ENCODE measurements around the gene SOX6.

Gene SOX6

DNA sequence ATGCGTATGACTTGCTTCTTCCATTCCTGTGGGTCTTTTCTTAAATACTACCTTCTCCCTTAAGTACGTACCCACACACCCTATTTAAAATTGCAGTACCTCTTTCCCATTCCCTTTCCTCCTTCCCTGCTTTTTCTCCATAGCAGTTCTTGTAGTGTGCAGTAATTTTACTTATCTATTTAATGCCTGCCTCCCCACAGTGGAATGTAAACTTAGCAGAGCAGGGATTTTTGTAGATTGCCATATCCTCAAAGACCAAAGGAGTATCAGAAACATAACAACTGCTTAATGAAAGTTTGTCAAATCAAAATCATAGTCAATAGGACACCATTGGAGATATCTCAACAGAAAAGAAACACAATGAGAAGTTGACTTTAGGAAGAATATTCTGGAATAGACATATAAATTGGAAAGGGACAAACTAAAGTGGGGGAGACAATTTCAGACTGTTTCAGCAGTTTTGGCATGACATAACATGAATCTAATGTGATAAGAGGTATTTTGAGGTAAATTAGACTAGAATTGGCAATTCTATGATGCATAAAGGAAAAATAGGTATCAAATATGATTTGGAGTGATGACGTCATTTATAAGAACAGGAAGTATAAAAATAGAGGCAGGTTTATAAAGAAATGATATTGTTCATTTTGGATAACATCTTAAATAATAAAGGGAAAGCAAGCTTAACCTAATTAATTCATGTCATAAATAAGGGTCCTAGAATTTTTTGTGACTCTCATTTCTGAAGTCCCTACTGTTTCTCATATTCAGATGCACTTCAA, 188.4 kb downstream of the SOX6 start:
- no peak overlapping the region for H2AFZ ChIP-seq (ENCODE audit: low read length)
- H3K27me3 ChIP-seq (replicated peaks; ENCODE audit: insufficient read depth, low read length) = no peaks in the 10 kb centered on the region
- no peak overlapping the region for H3K27ac ChIP-seq (ENCODE audit: low read length)
- TF ChIP-seq, protein P1, sequence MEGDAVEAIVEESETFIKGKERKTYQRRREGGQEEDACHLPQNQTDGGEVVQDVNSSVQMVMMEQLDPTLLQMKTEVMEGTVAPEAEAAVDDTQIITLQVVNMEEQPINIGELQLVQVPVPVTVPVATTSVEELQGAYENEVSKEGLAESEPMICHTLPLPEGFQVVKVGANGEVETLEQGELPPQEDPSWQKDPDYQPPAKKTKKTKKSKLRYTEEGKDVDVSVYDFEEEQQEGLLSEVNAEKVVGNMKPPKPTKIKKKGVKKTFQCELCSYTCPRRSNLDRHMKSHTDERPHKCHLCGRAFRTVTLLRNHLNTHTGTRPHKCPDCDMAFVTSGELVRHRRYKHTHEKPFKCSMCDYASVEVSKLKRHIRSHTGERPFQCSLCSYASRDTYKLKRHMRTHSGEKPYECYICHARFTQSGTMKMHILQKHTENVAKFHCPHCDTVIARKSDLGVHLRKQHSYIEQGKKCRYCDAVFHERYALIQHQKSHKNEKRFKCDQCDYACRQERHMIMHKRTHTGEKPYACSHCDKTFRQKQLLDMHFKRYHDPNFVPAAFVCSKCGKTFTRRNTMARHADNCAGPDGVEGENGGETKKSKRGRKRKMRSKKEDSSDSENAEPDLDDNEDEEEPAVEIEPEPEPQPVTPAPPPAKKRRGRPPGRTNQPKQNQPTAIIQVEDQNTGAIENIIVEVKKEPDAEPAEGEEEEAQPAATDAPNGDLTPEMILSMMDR (IDR thresholded peaks at IDR 0.05; ENCODE audit: low read length) = no peak
- TF ChIP-seq EZH2 (optimal IDR thresholded peaks at IDR 0.05; ENCODE audit: low read depth, low read length) = no peak
- H3F3A ChIP-seq (ENCODE audit: insufficient read depth, low read length) = no peaks in the 10 kb centered on the region
- no peak for DNase-seq
- H3K4me2 ChIP-seq (ENCODE audit: low read depth, low read length) = no peak overlapping the region
- H3K9ac ChIP-seq (ENCODE audit: low read length) = no peak overlapping the region
- H3K9me3 ChIP-seq (replicated peaks; ENCODE audit: insufficient read depth, low read length) = no peaks in the 10 kb centered on the region
- no peaks in the 10 kb centered on the region for H3K79me2 ChIP-seq (ENCODE audit: low read length)
- H4K20me1 ChIP-seq (ENCODE audit: insufficient read depth, low read length) = no peaks in the 10 kb centered on the region
- no peak overlapping the region for H3K4me3 ChIP-seq (ENCODE audit: low read length)
- no peaks in the 10 kb centered on the region for H3K36me3 ChIP-seq (replicated peaks; ENCODE audit: insufficient read depth, low read length)
- no peaks in the 10 kb centered on the region for H3K4me1 ChIP-seq (ENCODE audit: low read length)
- H3K9me2 ChIP-seq (replicated peaks; ENCODE audit: insufficient read depth, low read length) = no peaks in the 10 kb centered on the region

DNA sequence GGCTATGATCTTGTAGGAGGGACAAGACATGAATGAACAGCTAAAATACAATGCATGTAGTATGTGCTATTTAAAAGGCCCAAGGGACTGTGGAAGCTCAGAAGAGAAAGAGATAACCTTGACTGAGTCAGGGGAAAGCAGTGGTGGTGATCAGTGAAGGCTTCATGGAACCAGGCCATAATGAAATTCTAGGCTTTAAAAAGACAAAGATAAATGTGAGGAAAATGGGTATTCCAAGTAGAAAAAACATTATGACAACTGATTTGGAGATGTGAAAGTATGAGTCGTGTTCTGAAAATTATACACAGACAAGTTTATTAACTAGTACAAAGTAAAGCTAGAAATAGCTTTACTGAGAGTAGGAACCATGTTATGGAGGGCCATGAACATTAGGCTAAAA, 189.8 kb downstream of the SOX6 start:
- Histone ChIP-seq H3F3A (ENCODE audit: insufficient read depth, low read length) (no peaks in the 10 kb centered on the region), H3K4me2 (ENCODE audit: low read depth, low read length) (no peak overlapping the region), H3K4me3 (ENCODE audit: low read length) (no peak overlapping the region), H3K4me1 (ENCODE audit: low read length) (no peaks in the 10 kb centered on the region), H3K9me2 (replicated peaks; ENCODE audit: insufficient read depth, low read length) (no peaks in the 10 kb centered on the region), H4K20me1 (ENCODE audit: insufficient read depth, low read length) (no peaks in the 10 kb centered on the region), H3K27me3 (replicated peaks; ENCODE audit: insufficient read depth, low read length) (no peaks in the 10 kb centered on the region), H3K27ac (ENCODE audit: low read length) (no peak overlapping the region), H3K9ac (ENCODE audit: low read length) (no peak overlapping the region), H3K79me2 (ENCODE audit: low read length) (no peaks in the 10 kb centered on the region), H2AFZ (ENCODE audit: low read length) (no peak overlapping the region), H3K36me3 (replicated peaks; ENCODE audit: insufficient read depth, low read length) (no peaks in the 10 kb centered on the region), H3K9me3 (replicated peaks; ENCODE audit: insufficient read depth, low read length) (no peaks in the 10 kb centered on the region)
- DNase-seq = no peak
- no peak for TF ChIP-seq EZH2 (optimal IDR thresholded peaks at IDR 0.05; ENCODE audit: low read depth, low read length)
- TF ChIP-seq EZH2phosphoT487 (IDR thresholded peaks at IDR 0.05; ENCODE audit: low read length) = no peak
- TF ChIP-seq, protein P1 (IDR thresholded peaks at IDR 0.05; ENCODE audit: low read length) = no peak

DNA sequence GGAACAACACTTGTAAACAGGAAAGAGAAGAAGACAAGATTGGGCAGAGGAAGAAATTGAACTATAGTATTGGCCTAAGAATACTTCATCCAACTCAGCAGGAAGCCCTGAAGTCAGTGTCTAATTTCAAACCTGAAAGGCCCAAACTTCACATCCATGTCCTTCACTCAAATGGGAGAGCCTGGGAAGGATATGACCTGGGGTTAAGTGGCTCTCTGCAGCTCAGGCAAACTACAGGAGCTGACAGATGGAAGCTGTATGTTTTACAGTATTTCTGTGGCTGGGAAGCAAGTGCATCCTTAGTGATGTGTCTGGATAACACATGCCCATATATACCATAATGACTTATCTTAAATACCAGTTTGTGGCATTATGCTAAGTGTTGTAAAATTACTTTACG, 196.2 kb downstream of the SOX6 start:
- Histone ChIP-seq H3K4me3 (ENCODE audit: low read length) (no peak overlapping the region), H3K27me3 (replicated peaks; ENCODE audit: insufficient read depth, low read length) (no peaks in the 10 kb centered on the region), H3K9ac (ENCODE audit: low read length) (no peak overlapping the region), H4K20me1 (ENCODE audit: insufficient read depth, low read length) (no peaks in the 10 kb centered on the region), H3K27ac (ENCODE audit: low read length) (no peak overlapping the region), H2AFZ (ENCODE audit: low read length) (no peak overlapping the region), H3F3A (ENCODE audit: insufficient read depth, low read length) (no peaks in the 10 kb centered on the region), H3K36me3 (replicated peaks; ENCODE audit: insufficient read depth, low read length) (no peaks in the 10 kb centered on the region), H3K9me3 (replicated peaks; ENCODE audit: insufficient read depth, low read length) (no peaks in the 10 kb centered on the region), H3K4me1 (ENCODE audit: low read length) (no peaks in the 10 kb centered on the region), H3K9me2 (replicated peaks; ENCODE audit: insufficient read depth, low read length) (no peaks in the 10 kb centered on the region), H3K79me2 (ENCODE audit: low read length) (no peaks in the 10 kb centered on the region), H3K4me2 (ENCODE audit: low read depth, low read length) (no peak overlapping the region)
- no peak for DNase-seq
- TF ChIP-seq EZH2 (optimal IDR thresholded peaks at IDR 0.05; ENCODE audit: low read depth, low read length) (no peak), EZH2phosphoT487 (IDR thresholded peaks at IDR 0.05; ENCODE audit: low read length) (no peak)
- TF ChIP-seq, protein P1 (IDR thresholded peaks at IDR 0.05; ENCODE audit: low read length) = no peak

Measured in MM.1S (cell line).